ENCODE results near the gene CALCA. TPM values are rescaled to one million over a fixed set of nuclear protein-coding genes. Genes with fewer than 3 reads are reported as not detected.

Gene CALCA
- total RNA-seq, 1 donor from 2014 or later = not detected

- DNase-seq (ENCODE audit: low spot score in 2 of 2) = no peak
- no peak for TF ChIP-seq CTCF (IDR thresholded peaks at IDR 0.05)
- no peak overlapping the region for H3K4me3 ChIP-seq
- peaks cover 0 to 5% of the 10 kb centered on the region in 2 donors for H3K4me1 ChIP-seq
- intact Hi-C loops (cut with DNase I) = no loop called here
- H3K9me3 ChIP-seq = no peaks in the 10 kb centered on the region
- no peaks in the 10 kb centered on the region for H3K27me3 ChIP-seq
- H3K36me3 ChIP-seq = no peaks in the 10 kb centered on the region
- H3K27ac ChIP-seq = peak overlapping the region in 1 of 2 donors; percentile 33
These were observed 9.4 kb upstream of the CALCA start for GRCh38 chr11:14981507-14981906.

GRCh38 chr11:14980854-14981253, 8.7 kb upstream of the CALCA start:
- Histone ChIP-seq H3K9me3 (no peaks in the 10 kb centered on the region), H3K27ac (peak overlapping the region in 1 of 2 donors; percentile 33), H3K27me3 (no peaks in the 10 kb centered on the region), H3K4me3 (no peak overlapping the region), H3K36me3 (no peaks in the 10 kb centered on the region), H3K4me1 (peaks cover 0 to 5% of the 10 kb centered on the region in 2 donors)
- no peak for TF ChIP-seq CTCF (IDR thresholded peaks at IDR 0.05)
- intact Hi-C loops (cut with DNase I) = no loop called here
- DNase-seq (ENCODE audit: low spot score in 2 of 2) = peak in 1 of 2 donors; percentile 78

- H3K27me3 ChIP-seq = peaks cover 10% of the 10 kb centered on the region
These were observed 5.1 kb upstream of the CALCA start for GRCh38 chr11:14977101-14977880.

GRCh38 chr11:14975252-14975587, 3.1 kb upstream of the CALCA start:
- TF ChIP-seq CTCF (IDR thresholded peaks at IDR 0.05) = no peak
- H3K4me3 ChIP-seq = peak overlapping the region; percentile 43 to 51
- H3K27me3 ChIP-seq = peaks cover 10% of the 10 kb centered on the region
- no peaks in the 10 kb centered on the region for H3K36me3 ChIP-seq
- DNase-seq (ENCODE audit: low spot score in 2 of 2) = no peak
- intact Hi-C loops (cut with DNase I) = loop anchor here (2.0 to 5.0 kb wide), 2 partner anchors 100 to 232 kb away; no protein-coding TSS in a partner anchor
- H3K27ac ChIP-seq = no peak overlapping the region
- H3K9me3 ChIP-seq = no peaks in the 10 kb centered on the region
- peaks cover 0 to 20% of the 10 kb centered on the region in 2 donors for H3K4me1 ChIP-seq

More at GRCh38 chr11:14977101-14977880, 5.1 kb upstream of the CALCA start:
- H3K4me1 ChIP-seq = peaks cover 0 to 16% of the 10 kb centered on the region in 2 donors
- intact Hi-C loops (cut with DNase I) = loop anchor here (5.0 kb wide), 1 partner anchor 230 kb away; no protein-coding TSS in a partner anchor
- no peaks in the 10 kb centered on the region for H3K36me3 ChIP-seq
- H3K27ac ChIP-seq = no peak overlapping the region
- TF ChIP-seq CTCF (IDR thresholded peaks at IDR 0.05) = no peak
- H3K4me3 ChIP-seq = no peak overlapping the region
- DNase-seq (ENCODE audit: low spot score in 2 of 2) = no peak
- no peaks in the 10 kb centered on the region for H3K9me3 ChIP-seq

GRCh38 chr11:14974515-14975251, 2.5 kb upstream of the CALCA start:
- intact Hi-C loops (cut with DNase I) = loop anchor here (2.0 to 5.0 kb wide), 2 partner anchors 100 to 233 kb away; no protein-coding TSS in a partner anchor
- peak in 2 of 3 experiments; percentile 46 to 59 for TF ChIP-seq CTCF (IDR thresholded peaks at IDR 0.05)
- H3K9me3 ChIP-seq = no peaks in the 10 kb centered on the region
- peaks cover 0 to 19% of the 10 kb centered on the region in 2 donors for H3K4me1 ChIP-seq
- no peaks in the 10 kb centered on the region for H3K36me3 ChIP-seq
- H3K27ac ChIP-seq = no peak overlapping the region
- no peak for DNase-seq (ENCODE audit: low spot score in 2 of 2)
- peak overlapping the region; percentile 43 to 51 for H3K4me3 ChIP-seq
- peaks cover 10% of the 10 kb centered on the region for H3K27me3 ChIP-seq
